Astrocyte of the cerebellum (primary cell): ENCODE data around the gene GPX6.

Experiments used
- DNase-seq: peaks from one replicate; pipeline ENCODE4 v3.0.0-alpha.2; 2011; ENCODE audit warnings: low read depth
- H3K4me3 ChIP-seq: 2 replicates; pipeline ENCODE4 v1.5.1; 2011; ENCODE audit warnings: mild to moderate bottlenecking, low read depth, low read length, moderate library complexity
- CTCF ChIP-seq: IDR thresholded peaks from 2 replicates; pipeline ENCODE4 v1.5.1; 2012; ENCODE audit warnings: low read length, low read depth, moderate library complexity, mild to moderate bottlenecking; ENCODE audit errors: missing control alignments
- in situ Hi-C: cut with HindIII; loops from 2 replicates; pipeline ENCODE4 v1.10.0; 2017; ENCODE audit warnings: low sequenced_read_pairs

GPX6 gene

GRCh38 chr6:28537509-28538140, 22.0 kb upstream of the GPX6 start:
- no peak for TF ChIP-seq CTCF
- no peak for DNase-seq
- in situ Hi-C loops = no loop called here
- peak overlapping the region; percentile 33 for H3K4me3 ChIP-seq

GRCh38 chr6:28537065-28537464, 21.5 kb upstream of the GPX6 start:
- no peak for TF ChIP-seq CTCF
- in situ Hi-C loops = no loop called here
- DNase-seq = no peak
- H3K4me3 ChIP-seq = peak overlapping the region; percentile 33

GRCh38 chr6:28534875-28535274, 19.3 kb upstream of the GPX6 start:
- H3K4me3 ChIP-seq = no peak overlapping the region
- TF ChIP-seq CTCF = no peak
- DNase-seq = no peak
- in situ Hi-C loops = no loop called here

- H3K4me3 ChIP-seq = no peak overlapping the region
- DNase-seq = no peak
- in situ Hi-C loops = no loop called here
- no peak for TF ChIP-seq CTCF
These were observed 18.7 kb upstream of the GPX6 start for GRCh38 chr6:28534306-28534705.

- TF ChIP-seq CTCF = no peak
- in situ Hi-C loops = no loop called here
- DNase-seq = no peak
- no peak overlapping the region for H3K4me3 ChIP-seq
These were observed 16.0 kb upstream of the GPX6 start for GRCh38 chr6:28531479-28532128.

- in situ Hi-C loops = no loop called here
- no peak for TF ChIP-seq CTCF
- H3K4me3 ChIP-seq = no peak overlapping the region
- DNase-seq = no peak
These were observed 15.2 kb upstream of the GPX6 start for GRCh38 chr6:28530777-28531176.
